Skeletal muscle tissue (tissue), 4 donors: ENCODE results near the gene PTH2R. TPM values are rescaled to one million over a fixed set of nuclear protein-coding genes. Genes with fewer than 3 reads are reported as not detected.
"Not testable (repeated sequence)": the region's sequence is repeated elsewhere in the genome, so short reads cannot be mapped to it uniquely, and the experiment has no call there.

Experiments
- H3K27ac ChIP-seq: one replicate; pipeline ENCODE4 v1.7.0; 2013; ENCODE audit warnings: mild to moderate bottlenecking, low read depth, low read length, inconsistent platforms
- H3K27me3 ChIP-seq, 3 donors: one replicate each; pipeline ENCODE4 v1.7.0; 2013; ENCODE audit warnings: low read length in 3 of 3; ENCODE audit not compliant: control insufficient read depth in 3 of 3, insufficient read depth in 3 of 3
- H3K36me3 ChIP-seq, 3 donors: one replicate each; pipeline ENCODE4 v1.7.0; 2013; ENCODE audit warnings: low read length in 3 of 3; ENCODE audit not compliant: control insufficient read depth in 3 of 3, insufficient read depth in 3 of 3
- H3K4me1 ChIP-seq, 3 donors: one replicate each; pipeline ENCODE4 v1.7.0; 2013; ENCODE audit warnings: low read length in 3 of 3, mild to moderate bottlenecking in 3 of 3; ENCODE audit not compliant: control insufficient read depth in 3 of 3, insufficient read depth in 3 of 3
- H3K4me3 ChIP-seq, 3 donors: one replicate each; pipeline ENCODE4 v1.7.0; 2013; ENCODE audit warnings: low read length in 3 of 3
- H3K9ac ChIP-seq, 3 donors: one replicate each; pipeline ENCODE4 v1.7.0; 2013; ENCODE audit warnings: low read length in 3 of 3, mild to moderate bottlenecking in 3 of 3, moderate library complexity in 2 of 3, low read depth in 1 of 3
- H3K9me3 ChIP-seq, 3 donors: one replicate each; pipeline ENCODE4 v1.7.0; 2013; ENCODE audit warnings: low read length in 3 of 3; ENCODE audit not compliant: control insufficient read depth in 3 of 3
- total RNA-seq: library from RNA; depleted of rRNA; stranded (reverse); fragments of >200 nt; gene quantifications from one replicate; pipeline ENCODE4 v1.2.3, GENCODE V29; 2014
- donor health status: Osteomylitis.

Gene PTH2R
- total RNA-seq, 1 donor from 2014 or later, result 0.52 TPM

DNA sequence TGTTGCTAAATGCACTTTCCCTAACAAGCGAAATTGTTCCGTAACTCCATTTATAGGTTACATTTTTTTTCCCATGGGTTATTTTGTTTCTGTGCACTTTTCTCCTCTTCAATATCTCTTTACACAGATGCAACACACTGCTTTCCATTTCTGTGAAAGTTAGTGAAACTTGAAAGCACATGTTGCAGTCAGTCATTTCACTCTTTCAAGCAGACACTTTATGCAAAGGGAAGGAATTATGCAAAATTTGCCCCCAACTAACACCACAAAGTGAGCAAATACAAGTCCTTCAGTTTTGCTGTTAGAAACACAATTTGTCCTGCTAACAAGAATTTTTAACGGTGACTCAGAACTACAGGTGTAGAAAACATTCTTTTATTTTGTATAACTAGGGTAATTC lies 124.8 kb downstream of the PTH2R start:
- Histone ChIP-seq H3K27me3 (no peaks in the 10 kb centered on the region), H3K4me1 (no peaks in the 10 kb centered on the region), H3K4me3 (no peak overlapping the region), H3K9me3 (no peaks in the 10 kb centered on the region), H3K27ac (no peak overlapping the region), H3K36me3 (no peaks in the 10 kb centered on the region), H3K9ac (no peak overlapping the region)

GRCh38 chr2:208535578-208535977 lies 129.0 kb downstream of the PTH2R start:
- H3K27ac ChIP-seq, H3K9ac ChIP-seq, H3K4me3 ChIP-seq, H3K27me3 ChIP-seq, H3K36me3 ChIP-seq, H3K4me1 ChIP-seq, H3K9me3 ChIP-seq: not testable (repeated sequence)

- Histone ChIP-seq H3K27ac (no peak overlapping the region), H3K9ac (no peak overlapping the region), H3K27me3 (no peaks in the 10 kb centered on the region), H3K36me3 (no peaks in the 10 kb centered on the region), H3K4me3 (no peak overlapping the region), H3K4me1 (no peaks in the 10 kb centered on the region), H3K9me3 (no peaks in the 10 kb centered on the region)
These were observed 134.9 kb downstream of the PTH2R start for GRCh38 chr2:208541461-208541988.

DNA sequence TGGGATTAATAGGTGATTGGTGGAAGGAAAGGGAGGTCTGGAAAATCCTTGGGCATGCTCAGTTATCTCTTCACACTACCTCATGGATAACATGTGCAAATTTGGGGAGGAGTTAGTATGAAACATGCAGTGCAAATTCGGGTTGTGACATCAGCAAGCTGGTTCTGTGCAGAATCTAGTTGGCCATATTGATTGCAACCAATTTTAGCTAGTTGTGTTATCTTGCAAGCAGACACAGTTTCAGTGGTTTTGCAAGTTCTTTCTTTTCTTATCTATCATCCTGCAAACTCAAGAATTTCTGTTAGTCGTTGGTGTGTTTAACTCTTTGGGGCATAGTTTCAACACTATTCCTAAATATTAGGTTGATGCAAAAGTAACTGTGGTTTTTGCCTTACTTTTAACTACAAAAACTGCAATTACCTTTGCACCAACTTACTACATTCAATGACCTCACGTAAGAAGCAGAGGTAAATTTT lies 135.4 kb downstream of the PTH2R start:
- Histone ChIP-seq H3K27me3 (no peaks in the 10 kb centered on the region), H3K27ac (no peak overlapping the region), H3K9me3 (no peaks in the 10 kb centered on the region), H3K36me3 (no peaks in the 10 kb centered on the region), H3K9ac (no peak overlapping the region), H3K4me3 (no peak overlapping the region), H3K4me1 (no peaks in the 10 kb centered on the region)

DNA sequence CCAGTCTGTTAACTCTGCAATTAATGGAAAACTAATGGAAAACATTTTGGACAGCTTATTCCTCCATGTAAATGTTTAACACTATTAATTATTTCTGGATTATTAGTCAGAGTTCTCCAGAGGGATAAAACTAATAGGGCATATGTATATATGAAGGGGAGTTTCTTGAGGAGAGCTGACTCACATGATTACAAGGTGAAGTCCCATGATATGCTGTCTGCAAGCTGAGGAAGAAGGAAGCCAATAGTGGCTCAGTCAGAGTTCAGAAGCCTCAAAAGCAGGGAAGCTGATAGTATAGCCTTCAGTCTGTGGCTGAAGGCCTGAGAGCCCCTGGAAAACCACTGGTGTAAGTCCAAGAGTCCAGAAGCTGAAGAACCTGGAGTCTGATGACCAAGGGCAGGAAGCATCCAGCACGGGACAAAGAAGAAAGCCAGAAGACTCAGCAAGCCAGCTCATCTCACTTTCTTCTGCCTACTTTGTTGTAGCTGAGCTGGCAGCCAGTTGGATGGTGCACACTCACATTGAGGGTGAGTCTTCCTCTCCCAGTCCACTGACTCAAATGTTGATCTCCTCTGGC lies 136.0 kb downstream of the PTH2R start:
- no peak overlapping the region for H3K4me3 ChIP-seq
- no peaks in the 10 kb centered on the region for H3K4me1 ChIP-seq
- H3K9me3 ChIP-seq, result no peaks in the 10 kb centered on the region
- H3K36me3 ChIP-seq, result no peaks in the 10 kb centered on the region
- no peaks in the 10 kb centered on the region for H3K27me3 ChIP-seq
- H3K9ac ChIP-seq, result no peak overlapping the region
- H3K27ac ChIP-seq, result no peak overlapping the region

Other genes starting within 250 kb of the PTH2R start
- not detected for gene CRYGA, start 243.2 kb upstream of the PTH2R start, total RNA-seq
- gene C2orf80, start 216.8 kb upstream of the PTH2R start, total RNA-seq, result not detected
- gene IDH1, start 151.7 kb upstream of the PTH2R start, total RNA-seq, result 65.2 TPM
- gene PIKFYVE, start 140.5 kb upstream of the PTH2R start, total RNA-seq, result 22.4 TPM